ENCODE results near the gene ZBTB7C.

Gene ZBTB7C

DNA sequence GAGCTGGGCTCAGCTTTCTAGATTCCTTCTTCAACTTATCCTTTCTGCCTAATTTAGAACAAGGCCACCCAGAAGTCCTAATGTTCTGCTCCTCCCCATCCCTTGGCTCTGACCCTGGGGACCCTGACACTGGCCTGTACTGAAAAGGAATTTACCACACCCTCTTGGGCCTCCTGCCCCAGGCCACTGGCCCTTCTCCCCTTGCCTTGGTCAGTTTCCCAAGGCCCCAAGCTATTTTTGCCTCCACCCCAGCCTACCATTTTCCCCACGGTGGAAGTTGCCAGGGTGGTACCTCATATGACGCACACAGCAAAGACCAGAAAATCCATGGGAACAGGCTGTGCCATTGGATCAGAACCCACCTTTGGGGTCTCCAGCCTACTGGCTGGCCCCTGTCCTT is 72.1 kb downstream of the ZBTB7C start:
- Histone ChIP-seq H3K4me3 (ENCODE audit: low read depth, low read length) (no peak overlapping the region), H3K27ac (no peak overlapping the region), H3K4me2 (ENCODE audit: low read length) (no peak overlapping the region), H3K9ac (no peak overlapping the region), H3K27me3 (ENCODE audit: control insufficient read depth, insufficient read depth, low read length) (no peaks in the 10 kb centered on the region), H3K36me3 (ENCODE audit: control insufficient read depth, insufficient read depth, low read length) (no peaks in the 10 kb centered on the region), H3K9me3 (ENCODE audit: control insufficient read depth, low read length) (no peaks in the 10 kb centered on the region), H2AFZ (no peak overlapping the region), H3K4me1 (no peaks in the 10 kb centered on the region), H3K79me2 (no peaks in the 10 kb centered on the region)
- TF ChIP-seq CTCF (IDR thresholded peaks at IDR 0.05) = no peak

DNA sequence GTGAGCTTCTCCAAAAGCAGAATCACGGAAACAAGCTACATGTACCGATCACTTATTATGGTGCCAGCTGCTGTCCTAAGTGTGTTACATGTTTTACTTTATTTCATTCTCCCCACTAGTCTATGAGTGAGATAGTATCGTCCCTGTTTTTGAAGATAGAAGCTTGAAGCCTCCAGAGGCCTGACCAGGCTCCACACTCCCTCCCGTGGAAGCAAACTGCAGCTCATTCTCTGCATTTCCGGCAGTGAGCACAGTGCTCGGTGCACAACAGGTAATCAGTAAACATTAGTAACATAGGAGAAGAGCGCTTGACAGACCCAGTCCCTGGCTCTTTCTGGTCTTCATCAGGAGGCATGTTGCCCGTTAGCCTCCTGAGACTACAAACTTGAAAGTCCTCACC is 72.9 kb downstream of the ZBTB7C start:
- no peaks in the 10 kb centered on the region for H3K27me3 ChIP-seq (ENCODE audit: control insufficient read depth, insufficient read depth, low read length)
- H3K9ac ChIP-seq = no peak overlapping the region
- H3K36me3 ChIP-seq (ENCODE audit: control insufficient read depth, insufficient read depth, low read length) = no peaks in the 10 kb centered on the region
- H3K27ac ChIP-seq = no peak overlapping the region
- TF ChIP-seq CTCF (IDR thresholded peaks at IDR 0.05) = peak; percentile 66
- H3K4me2 ChIP-seq (ENCODE audit: low read length) = no peak overlapping the region
- H2AFZ ChIP-seq = peak overlapping the region; percentile 39
- no peak overlapping the region for H3K4me3 ChIP-seq (ENCODE audit: low read depth, low read length)
- H3K9me3 ChIP-seq (ENCODE audit: control insufficient read depth, low read length) = no peaks in the 10 kb centered on the region
- H3K4me1 ChIP-seq = no peaks in the 10 kb centered on the region
- no peaks in the 10 kb centered on the region for H3K79me2 ChIP-seq

DNA sequence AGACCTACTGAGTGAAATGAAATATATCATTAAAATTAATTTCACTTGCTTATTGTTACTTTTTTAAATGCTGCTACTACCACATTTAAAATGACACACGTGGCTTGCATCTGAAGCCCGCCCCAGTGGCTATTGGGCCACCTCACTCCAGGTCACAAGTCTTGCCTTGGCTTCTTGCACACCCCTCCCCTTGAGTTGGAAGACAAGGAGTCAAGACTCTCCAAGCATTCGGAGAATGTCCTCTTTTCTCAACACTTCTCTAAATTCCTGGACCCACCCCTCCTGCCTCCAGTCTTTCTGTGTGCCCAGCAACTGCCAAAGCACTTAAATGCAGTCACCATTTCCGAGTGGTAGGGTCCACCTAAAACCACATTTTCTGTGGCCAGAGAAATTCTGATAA is 73.4 kb downstream of the ZBTB7C start:
- TF ChIP-seq CTCF (IDR thresholded peaks at IDR 0.05) = no peak
- Histone ChIP-seq H3K27ac (no peak overlapping the region), H3K4me2 (ENCODE audit: low read length) (no peak overlapping the region), H2AFZ (peak overlapping the region; percentile 39), H3K27me3 (ENCODE audit: control insufficient read depth, insufficient read depth, low read length) (no peaks in the 10 kb centered on the region), H3K36me3 (ENCODE audit: control insufficient read depth, insufficient read depth, low read length) (no peaks in the 10 kb centered on the region), H3K79me2 (no peaks in the 10 kb centered on the region), H3K9me3 (ENCODE audit: control insufficient read depth, low read length) (no peaks in the 10 kb centered on the region), H3K4me3 (ENCODE audit: low read depth, low read length) (no peak overlapping the region), H3K9ac (no peak overlapping the region), H3K4me1 (no peaks in the 10 kb centered on the region)

GRCh38 chr18:48334845-48335244 is 74.3 kb downstream of the ZBTB7C start:
- no peaks in the 10 kb centered on the region for H3K27me3 ChIP-seq (ENCODE audit: control insufficient read depth, insufficient read depth, low read length)
- TF ChIP-seq CTCF (IDR thresholded peaks at IDR 0.05) = no peak
- H3K4me2 ChIP-seq (ENCODE audit: low read length) = no peak overlapping the region
- peak overlapping the region; percentile 21 for H2AFZ ChIP-seq
- H3K36me3 ChIP-seq (ENCODE audit: control insufficient read depth, insufficient read depth, low read length) = no peaks in the 10 kb centered on the region
- H3K4me3 ChIP-seq (ENCODE audit: low read depth, low read length) = no peak overlapping the region
- H3K9me3 ChIP-seq (ENCODE audit: control insufficient read depth, low read length) = no peaks in the 10 kb centered on the region
- no peak overlapping the region for H3K9ac ChIP-seq
- H3K27ac ChIP-seq = no peak overlapping the region
- peaks cover 5% of the 10 kb centered on the region for H3K4me1 ChIP-seq
- no peaks in the 10 kb centered on the region for H3K79me2 ChIP-seq

DNA sequence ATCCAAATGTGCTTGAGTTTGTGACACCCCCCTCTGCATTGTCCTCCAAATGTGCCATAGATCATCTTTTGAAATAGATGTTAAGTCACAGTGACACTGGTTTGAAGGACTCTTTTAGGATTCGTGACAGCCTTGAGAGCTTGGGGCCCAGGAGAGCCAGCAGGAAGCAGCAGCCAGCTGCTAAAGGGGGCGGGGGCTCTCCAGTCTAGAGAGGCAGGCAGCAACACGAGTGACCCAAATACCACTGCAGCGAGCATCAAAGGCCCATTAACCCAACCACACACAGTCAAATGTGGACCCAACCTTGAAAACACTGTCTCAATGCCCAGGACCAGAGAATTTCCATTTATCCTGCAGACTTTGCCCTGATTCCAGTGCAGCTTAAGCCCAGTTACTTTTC is 75.6 kb downstream of the ZBTB7C start:
- no peak overlapping the region for H3K9ac ChIP-seq
- no peaks in the 10 kb centered on the region for H3K36me3 ChIP-seq (ENCODE audit: control insufficient read depth, insufficient read depth, low read length)
- H3K9me3 ChIP-seq (ENCODE audit: control insufficient read depth, low read length) = no peaks in the 10 kb centered on the region
- H3K4me2 ChIP-seq (ENCODE audit: low read length) = no peak overlapping the region
- TF ChIP-seq CTCF (IDR thresholded peaks at IDR 0.05) = no peak
- H3K4me1 ChIP-seq = peaks cover 7% of the 10 kb centered on the region
- H3K79me2 ChIP-seq = no peaks in the 10 kb centered on the region
- H2AFZ ChIP-seq = no peak overlapping the region
- H3K4me3 ChIP-seq (ENCODE audit: low read depth, low read length) = no peak overlapping the region
- no peak overlapping the region for H3K27ac ChIP-seq
- no peaks in the 10 kb centered on the region for H3K27me3 ChIP-seq (ENCODE audit: control insufficient read depth, insufficient read depth, low read length)
